NT2/D1 (cell line): ENCODE measurements around the gene TERT.

Source experiments
- SUZ12 ChIP-seq: IDR thresholded peaks from 2 replicates; pipeline ENCODE4 v1.6.1; 2011; ENCODE audit not compliant: insufficient read length, insufficient read depth; ENCODE audit errors: extremely low read depth
- YY1 ChIP-seq: IDR thresholded peaks from 2 replicates; pipeline ENCODE4 v1.6.1; 2011; ENCODE audit not compliant: insufficient read length, insufficient read depth

- TF ChIP-seq YY1, result no peak
- no peak for TF ChIP-seq SUZ12
These were observed 84.0 kb downstream of the TERT start for GRCh38 chr5:1210832-1211251.
